ENCODE results near the gene FCRL6.

Gene FCRL6

DNA sequence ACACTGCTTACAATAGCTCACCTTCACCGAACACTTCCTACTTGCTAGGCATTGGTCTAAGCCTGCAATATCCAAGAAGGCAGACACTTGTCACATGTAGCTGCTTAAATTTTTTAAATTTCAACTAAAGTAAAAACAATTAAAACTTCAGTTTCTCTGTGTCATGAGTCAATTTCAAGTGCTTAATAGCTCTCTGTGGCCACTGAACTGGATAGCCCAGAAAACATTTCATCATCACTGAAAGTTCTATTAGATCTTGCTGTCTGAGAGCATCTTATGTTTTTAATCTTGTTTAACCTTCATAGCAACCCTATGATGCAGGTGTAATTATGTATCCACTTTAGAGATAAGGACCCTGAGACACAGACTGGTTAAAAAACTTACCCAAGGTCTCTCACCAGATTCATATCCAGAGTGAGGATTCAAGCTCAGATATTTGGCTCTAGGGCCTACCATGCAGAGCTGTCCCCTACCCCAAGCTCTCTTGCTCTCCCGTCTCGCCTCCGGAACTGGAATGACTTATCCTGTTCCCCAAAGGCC lies 2.6 kb upstream of the FCRL6 start:
- FAIRE-seq (no peak), DNase-seq (ENCODE audit: insufficient read length, low spot score) (no peak)

DNA sequence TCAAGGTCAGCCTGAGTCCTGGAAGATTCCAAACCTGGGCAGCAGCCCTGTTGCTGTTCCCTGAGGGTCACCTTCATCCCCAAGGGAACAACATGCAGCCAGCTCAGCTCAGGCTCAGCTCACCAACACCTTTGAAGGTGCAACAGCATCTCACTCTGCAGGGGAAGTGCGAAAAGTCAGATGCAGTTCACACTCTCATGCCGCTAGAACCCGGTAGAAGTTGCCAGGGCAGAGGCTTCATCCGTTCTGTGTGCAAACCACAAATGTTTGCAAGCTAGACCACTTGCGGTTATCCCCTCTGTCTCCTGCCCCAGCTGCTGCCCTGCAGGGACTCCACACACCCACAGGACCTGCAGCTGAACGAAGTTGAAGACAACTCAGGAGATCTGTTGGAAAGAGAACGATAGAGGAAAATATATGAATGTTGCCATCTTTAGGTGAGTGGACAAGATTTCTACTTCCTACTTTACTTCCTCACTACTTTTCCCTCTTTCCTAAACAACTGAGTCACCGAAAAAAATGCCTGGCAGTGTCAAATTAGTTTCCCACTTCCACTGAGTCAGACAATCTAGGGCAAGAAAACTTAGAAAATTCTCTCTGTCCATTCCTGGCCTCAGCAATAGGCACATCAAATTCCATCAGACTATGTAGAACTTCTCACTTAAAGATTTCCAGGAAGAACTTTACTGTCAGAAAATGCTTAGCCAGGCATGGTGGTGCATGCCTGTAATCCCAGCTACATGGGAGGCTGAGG lies 1.8 kb upstream of the FCRL6 start:
- FAIRE-seq (no peak), DNase-seq (ENCODE audit: insufficient read length, low spot score) (no peak)

DNA sequence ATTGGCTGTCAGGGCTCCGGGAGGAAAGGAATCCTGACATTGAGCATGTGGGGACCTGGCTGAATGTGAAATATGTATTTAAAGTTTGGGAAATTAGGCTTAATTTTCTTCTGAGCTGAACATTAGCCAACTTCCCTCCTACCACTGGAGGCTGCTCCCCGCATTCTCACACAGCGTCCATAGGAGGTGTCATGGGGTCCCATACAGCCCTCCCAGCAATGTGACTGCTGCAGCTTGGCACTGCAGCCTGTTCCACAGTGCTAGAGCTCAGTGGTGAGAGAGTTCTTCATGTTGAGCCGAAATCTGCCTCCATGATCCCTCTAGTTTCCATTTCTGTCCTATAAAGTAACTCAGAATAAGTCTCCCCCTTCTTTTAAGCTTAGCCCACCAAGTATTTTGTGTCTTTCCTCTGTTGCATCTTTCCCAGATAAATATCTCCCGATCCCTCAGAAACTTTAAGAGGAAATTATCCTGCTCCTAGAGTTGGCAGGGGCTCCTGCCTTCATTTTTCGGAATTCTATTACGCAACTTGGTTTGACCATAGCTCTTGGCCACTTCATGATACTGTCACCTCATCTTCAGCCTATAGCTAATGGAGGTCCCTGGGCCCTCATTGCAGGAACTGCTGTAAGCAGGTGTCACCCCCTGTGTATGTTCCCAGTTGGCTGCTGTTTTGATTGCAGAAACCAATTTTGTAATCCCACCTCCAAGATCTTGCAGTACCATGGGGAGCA lies 2.0 kb downstream of the FCRL6 start:
- no peak for DNase-seq (ENCODE audit: insufficient read length, low spot score)
- FAIRE-seq, result no peak

DNA sequence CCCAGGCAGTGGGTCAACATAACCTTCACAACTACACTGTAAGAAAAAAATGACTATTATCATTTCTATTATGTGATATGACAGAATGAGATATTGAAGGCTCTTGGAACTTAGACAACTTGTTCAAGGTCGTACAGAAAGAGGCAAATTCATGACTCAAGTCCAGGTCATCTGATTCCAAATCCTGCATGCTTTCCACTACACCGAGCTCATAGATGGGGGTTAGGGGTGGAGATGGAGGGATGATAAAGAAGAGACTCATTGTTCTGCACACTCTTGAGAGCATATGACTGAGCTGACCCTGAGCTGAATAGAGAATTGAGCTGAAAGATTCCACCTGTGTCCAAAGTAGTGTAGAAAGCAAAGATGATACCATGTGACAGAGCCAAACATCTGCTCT lies 2.8 kb downstream of the FCRL6 start:
- DNase-seq (ENCODE audit: insufficient read length, low spot score) (no peak), FAIRE-seq (no peak)

DNA sequence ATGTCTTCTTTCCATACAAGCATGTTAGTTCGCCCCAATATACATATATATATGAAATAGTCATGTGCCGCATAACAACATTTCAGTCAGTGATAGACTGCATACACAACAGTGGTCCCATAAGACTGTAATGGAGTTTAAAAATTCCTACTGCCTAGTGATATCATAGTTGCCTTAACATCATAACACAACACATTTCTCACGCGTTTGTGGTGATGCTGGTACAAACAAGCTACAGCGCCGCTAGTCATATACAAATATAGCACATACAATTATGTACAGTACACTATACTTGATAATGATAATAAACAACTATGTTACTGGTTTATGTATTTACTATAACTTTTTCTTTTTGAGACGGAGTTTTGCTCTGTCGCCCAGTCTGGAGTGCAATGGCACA lies 13.8 kb downstream of the FCRL6 start:
- FAIRE-seq, result no peak

DNA sequence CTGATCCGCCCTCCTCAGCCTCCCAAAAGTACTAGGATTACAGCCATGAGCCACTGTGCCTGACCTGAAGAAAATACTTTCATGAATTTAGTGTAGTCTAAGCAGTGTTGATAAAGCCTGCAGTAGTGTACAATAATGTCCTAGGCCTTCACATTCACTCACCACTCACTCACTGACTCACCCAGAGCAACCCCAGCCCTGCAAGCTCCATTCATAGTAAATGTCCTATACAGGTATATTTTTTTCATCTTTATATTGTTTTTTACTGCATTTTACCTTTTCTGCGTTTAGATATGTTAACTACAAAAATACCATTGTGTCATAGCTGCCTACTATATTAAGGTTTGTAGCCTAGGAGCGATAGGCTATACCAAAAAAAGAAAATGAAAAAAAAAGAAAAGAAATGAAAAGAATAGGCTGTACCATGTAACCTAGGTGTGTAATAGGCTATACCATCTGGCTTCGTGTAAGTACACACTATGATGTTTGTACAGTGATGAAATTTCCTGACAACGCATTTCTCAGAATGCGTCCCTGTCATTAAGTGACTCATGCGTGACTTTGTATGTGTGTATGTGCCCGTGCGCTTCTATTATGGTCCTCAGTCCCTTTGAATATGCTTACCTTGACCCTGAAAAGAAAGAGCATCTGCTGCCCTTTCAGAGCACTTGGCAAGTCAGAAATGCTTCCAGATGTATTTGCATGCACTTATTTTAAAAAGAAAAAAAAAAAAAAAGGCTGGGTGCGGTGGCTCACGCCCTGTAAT lies 15.3 kb downstream of the FCRL6 start:
- no peak for FAIRE-seq

More for the DNA sequence above, 13.8 kb downstream of the FCRL6 start:
- no peak for DNase-seq (ENCODE audit: insufficient read length, low spot score)

DNA sequence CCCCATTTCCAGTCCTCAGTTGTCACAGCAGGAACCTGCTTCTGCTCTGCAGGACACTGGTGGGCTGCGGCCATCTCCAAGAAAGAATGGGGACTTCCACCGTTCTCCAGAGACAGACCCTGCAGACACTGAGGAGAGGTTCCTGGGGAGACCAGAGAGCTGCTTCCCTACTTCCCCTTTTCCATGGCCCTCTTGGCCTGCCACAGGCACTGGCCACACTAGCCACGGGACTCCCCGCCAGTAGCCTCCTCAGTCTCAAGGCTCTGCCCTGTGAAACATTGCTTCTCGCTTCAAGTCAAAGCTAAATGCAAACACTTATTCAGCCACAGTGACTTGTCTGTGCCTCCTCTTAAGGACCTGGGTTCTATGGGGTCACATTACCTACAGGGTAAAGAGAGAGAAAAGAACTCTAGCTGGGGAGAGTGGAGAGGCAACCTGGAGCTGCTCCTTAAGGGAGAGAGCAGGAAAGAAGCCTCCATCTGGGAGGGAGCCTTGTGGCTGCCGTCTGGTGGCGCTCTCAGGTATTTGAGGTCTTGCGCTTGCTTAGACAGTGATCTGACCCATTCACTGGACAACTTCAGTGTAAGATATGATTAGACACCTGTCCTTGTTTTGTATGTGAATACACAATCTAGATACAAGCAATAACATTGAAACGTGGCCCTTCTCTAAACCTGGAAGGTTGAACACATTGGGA lies 19.2 kb downstream of the FCRL6 start:
- DNase-seq (ENCODE audit: insufficient read length, low spot score), result no peak
- FAIRE-seq, result no peak

More for the DNA sequence above, 15.3 kb downstream of the FCRL6 start:
- DNase-seq (ENCODE audit: insufficient read length, low spot score), result no peak

DNA sequence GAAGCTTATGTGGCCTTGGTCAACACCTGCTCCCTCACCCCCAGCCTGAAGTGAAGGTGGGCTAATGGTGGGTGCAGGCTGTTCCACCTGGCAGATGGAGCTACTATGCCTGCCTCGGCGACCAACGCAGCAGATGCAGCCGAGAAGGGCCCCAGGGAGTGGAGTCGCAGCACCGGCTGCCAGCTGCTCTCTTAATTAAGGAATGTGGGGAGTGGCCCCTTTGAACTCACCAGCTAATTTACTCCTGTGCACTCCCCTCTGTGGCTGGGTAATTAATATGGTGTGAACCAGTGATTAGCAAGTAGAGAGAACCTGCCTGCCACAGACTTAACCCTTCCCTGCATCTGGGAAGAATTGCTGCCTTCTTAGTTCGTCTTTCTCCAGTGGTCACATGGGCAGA lies 21.2 kb downstream of the FCRL6 start:
- no peak for FAIRE-seq
- no peak for DNase-seq (ENCODE audit: insufficient read length, low spot score)

DNA sequence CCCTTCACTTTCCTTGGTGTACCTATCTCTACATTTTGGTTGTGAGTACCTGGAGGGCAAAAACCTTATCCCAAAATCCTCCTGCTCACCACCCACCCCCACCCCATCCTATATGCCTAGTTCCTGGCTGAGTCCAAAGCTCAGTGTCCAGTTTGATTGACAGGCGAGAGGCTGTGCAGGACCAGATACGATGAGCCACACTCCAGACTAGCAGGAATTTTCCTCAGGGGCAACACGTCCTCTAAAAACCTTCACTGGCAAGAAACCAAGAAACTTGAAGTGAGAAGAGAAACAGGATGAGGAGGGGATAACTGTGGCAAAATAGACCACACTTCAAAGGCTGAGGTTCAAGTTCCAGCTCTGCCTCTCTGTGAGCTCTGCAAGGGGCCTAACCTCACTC lies 23.4 kb downstream of the FCRL6 start:
- FAIRE-seq, result no peak
- DNase-seq (ENCODE audit: insufficient read length, low spot score), result no peak

DNA sequence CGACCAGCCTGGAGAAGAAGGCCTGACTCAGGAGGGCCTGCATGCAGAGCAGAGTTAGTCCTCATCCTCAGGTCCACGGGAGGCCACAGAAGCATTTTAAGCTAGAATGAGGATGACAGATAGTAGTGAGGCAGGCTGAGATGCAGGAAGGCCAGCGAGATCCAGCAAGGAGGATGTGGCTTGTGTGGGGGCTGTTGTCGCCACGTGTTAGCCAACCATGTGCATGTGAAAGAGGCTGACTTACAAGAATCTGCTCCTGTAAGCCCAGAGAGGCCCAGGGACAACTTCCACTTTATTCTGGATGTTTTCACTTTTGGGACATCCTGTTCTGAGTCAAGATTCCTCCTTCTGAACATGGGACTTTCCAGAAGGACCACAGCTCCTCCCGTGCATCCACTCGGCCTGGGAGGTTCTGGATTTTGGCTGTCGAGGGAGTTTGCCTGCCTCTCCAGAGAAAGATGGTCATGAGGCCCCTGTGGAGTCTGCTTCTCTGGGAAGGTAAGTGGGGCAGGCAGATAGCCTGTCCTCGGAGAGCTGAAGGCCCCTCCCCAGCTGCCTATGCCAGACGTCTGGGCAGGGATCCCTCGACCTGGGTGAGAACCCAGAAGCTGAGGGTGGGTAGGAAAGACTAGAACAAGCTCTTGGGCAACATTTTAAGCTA lies 24.4 kb downstream of the FCRL6 start, which contains the start of gene SLAMF8:
TSS of gene SLAMF8 (plus strand) at position 433 of the 661 bp plus-strand sequence. CDS start at position 459, 26 bp downstream.
- DNase-seq (ENCODE audit: insufficient read length, low spot score) (no peak), FAIRE-seq (no peak)

DNA sequence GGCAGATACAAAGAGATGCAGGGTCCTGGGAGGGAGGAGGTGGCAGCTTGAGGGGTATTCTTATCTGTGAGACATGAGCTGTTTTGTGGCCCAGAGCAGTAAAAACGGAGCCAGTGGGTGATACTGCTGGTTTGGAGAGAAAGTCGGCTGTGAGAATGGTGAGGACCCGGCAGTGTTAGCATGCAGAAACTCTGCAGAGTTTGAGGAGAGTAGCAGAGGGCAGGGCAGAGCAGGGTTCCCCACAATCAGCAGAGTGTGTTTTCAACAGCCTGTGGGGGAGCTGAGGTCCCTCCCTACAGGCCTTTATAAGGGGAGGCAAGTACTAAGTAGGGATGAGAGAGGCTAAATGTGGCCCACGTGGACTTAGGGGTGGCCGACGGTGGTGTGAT lies 24.9 kb downstream of the FCRL6 start:
- no peak for FAIRE-seq

DNA sequence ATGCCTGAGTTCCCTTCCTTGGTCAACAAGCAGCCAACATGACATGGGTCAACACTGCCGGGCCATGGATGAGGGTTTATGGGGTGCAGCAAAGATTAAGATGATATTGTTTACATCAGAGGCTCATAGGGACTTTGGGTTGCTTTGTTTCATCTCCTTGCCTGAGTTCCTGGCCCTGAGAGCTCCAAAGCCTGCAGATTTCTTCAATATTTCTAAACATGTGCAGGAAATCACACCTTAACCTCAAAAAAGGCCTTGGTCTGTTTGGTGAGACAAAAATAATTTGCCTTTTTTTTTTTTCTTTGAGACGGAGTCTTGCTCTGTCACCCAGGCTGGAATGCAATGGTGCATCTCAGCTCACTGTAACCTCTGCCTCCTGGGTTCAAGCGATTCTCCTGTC lies 25.4 kb downstream of the FCRL6 start:
- no peak for FAIRE-seq

More for the DNA sequence above, 24.9 kb downstream of the FCRL6 start:
- no peak for DNase-seq (ENCODE audit: insufficient read length, low spot score)

DNA sequence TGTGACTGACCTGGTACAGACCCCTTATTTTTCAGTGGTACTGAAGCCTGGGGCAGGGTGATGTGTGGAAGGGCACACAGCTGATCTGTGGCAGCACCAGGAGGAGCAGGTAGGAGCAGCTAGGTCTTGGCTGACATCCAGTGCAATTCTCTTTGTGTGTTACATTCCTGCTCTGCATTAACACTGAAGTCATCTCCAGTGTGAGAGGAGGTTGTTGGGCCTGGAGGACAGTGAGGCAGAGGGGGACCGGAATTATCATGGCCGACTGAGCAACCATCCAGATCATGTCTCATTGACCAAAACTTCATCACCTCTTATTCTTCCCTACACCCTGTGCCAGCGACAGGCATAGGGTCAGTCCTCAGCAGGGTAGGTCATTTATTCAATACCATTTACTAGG lies 26.0 kb downstream of the FCRL6 start:
- no peak for FAIRE-seq
- DNase-seq (ENCODE audit: insufficient read length, low spot score), result no peak

More for the DNA sequence above, 25.4 kb downstream of the FCRL6 start:
- DNase-seq (ENCODE audit: insufficient read length, low spot score), result no peak

DNA sequence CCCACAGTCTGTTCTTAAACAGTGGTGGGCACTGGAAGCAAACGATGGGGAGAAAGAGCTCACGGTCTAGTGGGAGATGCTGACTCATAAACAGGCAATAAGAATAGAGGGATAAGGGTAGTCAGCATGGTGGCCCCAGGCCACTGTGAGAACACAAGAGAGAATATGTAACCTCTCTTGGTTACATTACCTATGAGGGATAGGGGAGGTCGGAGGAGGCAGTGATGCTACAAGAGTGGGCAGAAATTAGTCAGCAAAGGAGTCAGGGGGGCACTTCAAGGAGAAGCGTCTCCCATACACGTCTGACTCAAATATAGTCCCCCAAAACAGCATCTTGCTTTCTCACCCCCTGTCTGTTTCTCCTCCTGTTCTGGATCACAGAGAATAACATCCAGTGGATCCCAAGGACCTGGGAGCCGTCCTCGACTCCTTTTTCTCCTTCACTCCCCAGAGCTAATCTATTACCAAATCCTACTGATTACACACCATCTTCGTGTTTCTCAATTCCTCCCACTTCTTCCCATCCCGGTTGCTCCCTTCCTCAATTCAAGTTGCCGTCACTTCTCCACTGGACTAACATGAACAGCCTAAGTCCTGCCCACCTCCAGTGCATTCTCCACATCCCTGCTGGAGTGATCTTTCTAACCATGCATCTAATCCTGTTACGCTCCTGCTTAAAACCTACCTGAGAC lies 26.6 kb downstream of the FCRL6 start:
- DNase-seq (ENCODE audit: insufficient read length, low spot score) (no peak), FAIRE-seq (no peak)

DNA sequence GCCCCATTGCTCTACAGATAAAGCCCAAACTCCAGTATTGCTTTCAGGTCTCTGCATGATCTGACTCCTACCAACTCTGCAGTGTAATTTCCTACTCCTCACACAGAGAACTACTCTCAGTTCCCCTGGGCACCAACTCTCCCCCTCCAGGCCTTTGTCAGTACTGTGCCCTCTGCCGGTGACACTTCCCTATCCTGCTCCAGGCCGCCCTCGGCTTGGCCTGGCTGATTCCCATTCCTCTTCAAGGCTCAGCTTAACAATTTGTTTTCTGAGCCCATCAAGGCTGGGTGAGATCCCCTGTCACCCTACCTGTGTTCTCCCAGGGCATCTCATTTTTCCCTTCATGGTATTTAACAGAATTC lies 27.1 kb downstream of the FCRL6 start:
- no peak for FAIRE-seq
- DNase-seq (ENCODE audit: insufficient read length, low spot score), result no peak

DNA sequence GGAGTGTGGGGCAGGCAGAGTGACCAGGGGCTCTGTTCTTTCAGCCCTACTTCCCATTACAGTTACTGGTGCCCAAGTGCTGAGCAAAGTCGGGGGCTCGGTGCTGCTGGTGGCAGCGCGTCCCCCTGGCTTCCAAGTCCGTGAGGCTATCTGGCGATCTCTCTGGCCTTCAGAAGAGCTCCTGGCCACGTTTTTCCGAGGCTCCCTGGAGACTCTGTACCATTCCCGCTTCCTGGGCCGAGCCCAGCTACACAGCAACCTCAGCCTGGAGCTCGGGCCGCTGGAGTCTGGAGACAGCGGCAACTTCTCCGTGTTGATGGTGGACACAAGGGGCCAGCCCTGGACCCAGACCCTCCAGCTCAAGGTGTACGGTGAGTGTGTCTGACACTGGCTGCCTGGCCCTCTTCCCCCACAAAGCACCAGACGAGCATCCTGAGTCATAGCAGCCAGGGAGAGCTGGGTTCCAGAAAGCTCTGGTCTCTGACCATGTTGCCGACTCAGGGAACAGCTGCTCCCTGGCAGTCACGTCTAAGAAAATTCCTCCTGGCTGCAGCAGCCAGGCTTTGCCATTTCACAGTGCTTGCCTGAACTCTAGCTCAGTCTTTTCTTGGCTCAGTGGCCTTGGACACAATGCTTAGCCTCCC lies 27.8 kb downstream of the FCRL6 start:
- no peak for DNase-seq (ENCODE audit: insufficient read length, low spot score)
- FAIRE-seq, result no peak

DNA sequence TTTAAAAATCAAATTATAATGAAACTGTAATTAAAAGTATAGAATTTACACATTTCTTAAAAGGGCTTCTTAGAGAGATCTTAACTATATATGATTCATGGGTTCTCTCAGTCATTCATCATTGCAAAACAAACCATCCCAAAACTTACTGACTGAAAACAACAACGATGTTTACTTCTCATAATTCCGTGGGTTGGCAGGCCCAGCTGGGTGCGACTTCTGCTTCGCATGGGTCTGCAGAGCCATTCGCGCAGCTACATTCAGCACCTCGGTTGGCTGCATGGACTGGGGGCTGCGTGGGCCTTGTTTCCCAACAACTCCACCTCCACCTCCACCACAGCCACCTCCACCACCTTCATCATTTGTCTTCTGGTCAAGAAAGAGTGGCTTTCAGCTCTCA lies 28.6 kb downstream of the FCRL6 start:
- FAIRE-seq, result no peak

DNA sequence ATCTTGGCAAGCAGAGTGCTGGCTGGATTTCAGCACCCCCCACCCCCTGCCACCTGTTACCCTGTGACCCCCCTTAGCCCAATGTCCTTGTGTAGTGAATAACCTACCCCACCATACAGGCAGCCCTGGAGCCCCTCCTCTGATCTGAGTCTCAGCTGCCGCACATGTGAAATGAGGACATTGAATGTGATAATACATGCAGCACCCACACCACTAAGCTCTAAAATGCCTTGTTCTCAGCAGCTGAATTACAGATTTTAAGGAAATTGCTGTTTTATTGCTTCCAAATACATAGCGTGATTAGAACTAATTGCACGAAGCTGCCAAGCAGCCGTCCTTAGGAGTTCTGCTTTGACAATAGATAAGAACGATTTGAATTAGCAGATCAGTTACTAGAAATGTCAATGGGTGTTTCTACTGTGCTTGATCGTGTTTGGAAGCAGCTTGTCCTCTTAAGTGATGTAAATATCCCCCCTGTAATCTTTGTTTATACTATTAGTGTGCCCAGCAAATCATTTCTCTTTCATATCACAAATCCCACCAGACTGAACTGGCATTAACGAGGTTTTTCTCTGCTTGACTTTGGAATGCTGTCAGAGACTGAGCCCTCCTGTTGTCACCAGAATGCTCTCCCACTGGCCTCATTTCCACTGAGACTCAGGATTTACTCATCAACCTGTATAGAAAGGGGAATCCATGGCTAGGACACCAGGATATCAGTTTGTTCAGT lies 29.4 kb downstream of the FCRL6 start:
- DNase-seq (ENCODE audit: insufficient read length, low spot score), result no peak

More for the DNA sequence above, 28.6 kb downstream of the FCRL6 start:
- no peak for DNase-seq (ENCODE audit: insufficient read length, low spot score)

More for the DNA sequence above, 29.4 kb downstream of the FCRL6 start:
- no peak for FAIRE-seq

Measured in HTR-8/SVneo (cell line).